ENCODE data around the gene ATP5PB. TPM values are rescaled to one million over a fixed set of nuclear protein-coding genes. Genes with fewer than 3 reads are reported as not detected.

Gene ATP5PB
- total and polyA plus RNA-seq, 4 donors: 143 to 257 (median 223) TPM

GRCh38 chr1:111422546-111423391 is 26.5 kb upstream of the ATP5PB start:
- Histone ChIP-seq H3K27me3 (ENCODE audit: control insufficient read depth in 4 of 4, insufficient read depth in 4 of 4, low read length in 3 of 4) (no peaks in the 10 kb centered on the region), H3K4me1 (ENCODE audit: control insufficient read depth in 4 of 4, insufficient read depth in 4 of 4, low read length in 3 of 4) (peaks cover 6 to 28% (median 23%) of the 10 kb centered on the region in 4 donors), H3K4me3 (ENCODE audit: low read depth in 1 of 3, low read length in 3 of 3) (peak overlapping the region in 2 of 3 donors; percentile 29 to 46), H3K9me3 (ENCODE audit: control insufficient read depth in 4 of 4, low read length in 3 of 4) (no peaks in the 10 kb centered on the region), H3K27ac (ENCODE audit: low read depth in 1 of 2, low read length in 2 of 2) (peak overlapping the region; percentile 44 to 55), H3K9ac (ENCODE audit: low read depth in 1 of 2, low read length in 2 of 2) (peak overlapping the region in 1 of 2 donors; percentile 11), H3K36me3 (ENCODE audit: control insufficient read depth in 4 of 4, insufficient read depth in 3 of 4, low read depth in 1 of 4, low read length in 3 of 4) (no peaks in the 10 kb centered on the region)
- TF ChIP-seq REST (IDR thresholded peaks at IDR 0.05): peak; percentile 60
- peak; percentile 87 for TF ChIP-seq SP1 (IDR thresholded peaks at IDR 0.05)
- TF ChIP-seq EGR1 (IDR thresholded peaks at IDR 0.05; ENCODE audit: low read depth in 2 of 2): no peak
- peak; percentile 37 to 78 for TF ChIP-seq RXRA (IDR thresholded peaks at IDR 0.05)
- TF ChIP-seq HNF4G (IDR thresholded peaks at IDR 0.05): no peak
- no peak for TF ChIP-seq CTCF (IDR thresholded peaks at IDR 0.05; ENCODE audit: low read depth, low read length, missing input control)
- no peak for TF ChIP-seq GABPA (IDR thresholded peaks at IDR 0.05 in 1 of 2, conservative IDR thresholded peaks at IDR 0.05 in 1 of 2)
- TF ChIP-seq, protein P1, sequence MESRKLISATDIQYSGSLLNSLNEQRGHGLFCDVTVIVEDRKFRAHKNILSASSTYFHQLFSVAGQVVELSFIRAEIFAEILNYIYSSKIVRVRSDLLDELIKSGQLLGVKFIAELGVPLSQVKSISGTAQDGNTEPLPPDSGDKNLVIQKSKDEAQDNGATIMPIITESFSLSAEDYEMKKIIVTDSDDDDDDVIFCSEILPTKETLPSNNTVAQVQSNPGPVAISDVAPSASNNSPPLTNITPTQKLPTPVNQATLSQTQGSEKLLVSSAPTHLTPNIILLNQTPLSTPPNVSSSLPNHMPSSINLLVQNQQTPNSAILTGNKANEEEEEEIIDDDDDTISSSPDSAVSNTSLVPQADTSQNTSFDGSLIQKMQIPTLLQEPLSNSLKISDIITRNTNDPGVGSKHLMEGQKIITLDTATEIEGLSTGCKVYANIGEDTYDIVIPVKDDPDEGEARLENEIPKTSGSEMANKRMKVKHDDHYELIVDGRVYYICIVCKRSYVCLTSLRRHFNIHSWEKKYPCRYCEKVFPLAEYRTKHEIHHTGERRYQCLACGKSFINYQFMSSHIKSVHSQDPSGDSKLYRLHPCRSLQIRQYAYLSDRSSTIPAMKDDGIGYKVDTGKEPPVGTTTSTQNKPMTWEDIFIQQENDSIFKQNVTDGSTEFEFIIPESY (IDR thresholded peaks at IDR 0.05): peak; percentile 94
- peak; percentile 64 for TF ChIP-seq YY1 (IDR thresholded peaks at IDR 0.05)
- peak; percentile 59 to 68 for TF ChIP-seq RAD21 (IDR thresholded peaks at IDR 0.05)
- peak; percentile 66 to 67 for TF ChIP-seq HNF4A (conservative IDR thresholded peaks at IDR 0.05)
- TF ChIP-seq FOXA1 (IDR thresholded peaks at IDR 0.05): no peak
- TF ChIP-seq MAX (IDR thresholded peaks at IDR 0.05): peak; percentile 62
- TF ChIP-seq TAF1 (conservative IDR thresholded peaks at IDR 0.05): peak; percentile 90
- TF ChIP-seq FOXA2 (IDR thresholded peaks at IDR 0.05): peak; percentile 16
- TF ChIP-seq, protein P2, sequence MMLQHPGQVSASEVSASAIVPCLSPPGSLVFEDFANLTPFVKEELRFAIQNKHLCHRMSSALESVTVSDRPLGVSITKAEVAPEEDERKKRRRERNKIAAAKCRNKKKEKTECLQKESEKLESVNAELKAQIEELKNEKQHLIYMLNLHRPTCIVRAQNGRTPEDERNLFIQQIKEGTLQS (IDR thresholded peaks at IDR 0.05): no peak
- no peak for TF ChIP-seq NR2F2 (IDR thresholded peaks at IDR 0.05)
- TF ChIP-seq JUND (IDR thresholded peaks at IDR 0.05): peak; percentile 62 to 79
- peak; percentile 72 for DNase-seq (ENCODE audit: low spot score)
- 38% methylated on average over 13 of the region's 13 CpGs for WGBS
